Upper lobe of right lung (tissue), 1 donor: Measurements from ENCODE around the gene SAPCD2. TPM values are rescaled to one million over a fixed set of nuclear protein-coding genes. Genes with fewer than 3 reads are reported as not detected.
A peak's percentile ranks its signal among the peaks of the same experiment; 100 is the strongest.

Experiments used
- ATAC-seq: fragments of 200-7000 bp; cut with Tn5 transposase; one replicate; pipeline ENCODE4 v1.9.1; 2020; ENCODE audit warnings: mild to moderate bottlenecking, moderate library complexity
- DNase-seq: peaks from one replicate; pipeline ENCODE4 v3.0.0-alpha.2; 2020
- H3K27ac ChIP-seq: fragments of 200-600 bp; one replicate; pipeline ENCODE4 v1.8.0; 2022
- H3K27me3 ChIP-seq: fragments of 200-600 bp; one replicate; pipeline ENCODE4 v1.8.0; 2022; ENCODE audit warnings: mild to moderate bottlenecking
- H3K36me3 ChIP-seq: fragments of 200-600 bp; one replicate; pipeline ENCODE4 v1.8.0; 2022
- H3K4me1 ChIP-seq: fragments of 200-600 bp; one replicate; pipeline ENCODE4 v1.8.0; 2022
- H3K4me3 ChIP-seq: fragments of 200-600 bp; one replicate; pipeline ENCODE4 v1.8.0; 2022; ENCODE audit warnings: mild to moderate bottlenecking
- H3K9me3 ChIP-seq: fragments of 200-600 bp; one replicate; pipeline ENCODE4 v1.8.0; 2022
- intact Hi-C: fragments of 100-400 bp; cut with DNase I; formaldehyde crosslinking; loops from one replicate; pipeline ENCODE4 v1.11.0; 2022
- total RNA-seq: library from RNA; stranded (reverse); fragmentation: NEBNext Ultra II Directional; extraction: Animal tissue kit (Norgen Biotek cat#: 25700); gene quantifications from one replicate; pipeline ENCODE4 v1.2.1, GENCODE V29; 2021
- TF ChIP-seq, protein P1 (sequence below): fragments of 200-600 bp; IDR thresholded peaks from one replicate; pipeline ENCODE4 v1.8.0; 2022; ENCODE audit warnings: antibody characterized with exemption
- donor health status: DM: no; HTN: yes; CAD: no; lungs with severe emphysema.

The SAPCD2 gene
- total RNA-seq, 1 donor from 2014 or later = 0.84 TPM

DNA sequence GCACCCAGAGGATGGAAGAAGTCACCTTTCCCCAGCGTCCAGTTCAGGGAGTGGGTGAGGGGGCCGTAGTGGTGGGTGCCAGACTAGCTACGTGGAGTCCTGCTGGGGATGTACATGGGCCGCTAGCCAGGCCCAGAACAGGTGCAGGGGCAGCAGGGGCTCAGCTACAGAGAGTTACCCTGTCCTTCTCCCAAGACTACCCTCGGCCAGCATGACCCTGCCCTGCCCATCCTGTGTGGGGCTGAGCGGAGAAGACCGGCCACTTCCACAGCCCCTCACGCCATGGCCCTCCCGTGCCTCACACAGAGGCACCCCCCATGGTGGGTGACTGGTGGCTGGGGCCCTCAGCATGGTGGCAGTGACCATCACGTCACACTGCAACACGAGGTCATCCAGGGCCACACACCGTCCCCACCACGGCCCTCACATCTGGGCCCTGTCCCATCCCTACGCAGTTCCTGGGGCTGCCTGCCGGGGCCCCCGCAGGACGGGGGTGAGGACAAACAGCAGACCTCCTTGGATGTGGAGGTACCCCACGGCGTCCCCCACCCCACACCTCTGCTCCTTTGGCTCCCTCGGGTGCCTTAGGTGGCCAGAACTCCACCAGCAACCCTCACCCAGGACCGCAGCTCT, 45.2 kb upstream of the SAPCD2 start:
- no peaks in the 10 kb centered on the region for H3K9me3 ChIP-seq
- H3K27ac ChIP-seq = no peak overlapping the region
- intact Hi-C loops = loop anchor here (5.0 kb wide), 1 partner anchor 112 kb away; the partner anchor contains the start of genes CYSRT1 and RNF224
- TF ChIP-seq, protein P1, sequence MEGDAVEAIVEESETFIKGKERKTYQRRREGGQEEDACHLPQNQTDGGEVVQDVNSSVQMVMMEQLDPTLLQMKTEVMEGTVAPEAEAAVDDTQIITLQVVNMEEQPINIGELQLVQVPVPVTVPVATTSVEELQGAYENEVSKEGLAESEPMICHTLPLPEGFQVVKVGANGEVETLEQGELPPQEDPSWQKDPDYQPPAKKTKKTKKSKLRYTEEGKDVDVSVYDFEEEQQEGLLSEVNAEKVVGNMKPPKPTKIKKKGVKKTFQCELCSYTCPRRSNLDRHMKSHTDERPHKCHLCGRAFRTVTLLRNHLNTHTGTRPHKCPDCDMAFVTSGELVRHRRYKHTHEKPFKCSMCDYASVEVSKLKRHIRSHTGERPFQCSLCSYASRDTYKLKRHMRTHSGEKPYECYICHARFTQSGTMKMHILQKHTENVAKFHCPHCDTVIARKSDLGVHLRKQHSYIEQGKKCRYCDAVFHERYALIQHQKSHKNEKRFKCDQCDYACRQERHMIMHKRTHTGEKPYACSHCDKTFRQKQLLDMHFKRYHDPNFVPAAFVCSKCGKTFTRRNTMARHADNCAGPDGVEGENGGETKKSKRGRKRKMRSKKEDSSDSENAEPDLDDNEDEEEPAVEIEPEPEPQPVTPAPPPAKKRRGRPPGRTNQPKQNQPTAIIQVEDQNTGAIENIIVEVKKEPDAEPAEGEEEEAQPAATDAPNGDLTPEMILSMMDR = no peak
- DNase-seq (no peak), ATAC-seq (no peak)
- H3K4me1 ChIP-seq = peaks cover 7% of the 10 kb centered on the region
- H3K4me3 ChIP-seq = peak overlapping the region; percentile 78
- no peaks in the 10 kb centered on the region for H3K27me3 ChIP-seq
- peaks cover 11% of the 10 kb centered on the region for H3K36me3 ChIP-seq

DNA sequence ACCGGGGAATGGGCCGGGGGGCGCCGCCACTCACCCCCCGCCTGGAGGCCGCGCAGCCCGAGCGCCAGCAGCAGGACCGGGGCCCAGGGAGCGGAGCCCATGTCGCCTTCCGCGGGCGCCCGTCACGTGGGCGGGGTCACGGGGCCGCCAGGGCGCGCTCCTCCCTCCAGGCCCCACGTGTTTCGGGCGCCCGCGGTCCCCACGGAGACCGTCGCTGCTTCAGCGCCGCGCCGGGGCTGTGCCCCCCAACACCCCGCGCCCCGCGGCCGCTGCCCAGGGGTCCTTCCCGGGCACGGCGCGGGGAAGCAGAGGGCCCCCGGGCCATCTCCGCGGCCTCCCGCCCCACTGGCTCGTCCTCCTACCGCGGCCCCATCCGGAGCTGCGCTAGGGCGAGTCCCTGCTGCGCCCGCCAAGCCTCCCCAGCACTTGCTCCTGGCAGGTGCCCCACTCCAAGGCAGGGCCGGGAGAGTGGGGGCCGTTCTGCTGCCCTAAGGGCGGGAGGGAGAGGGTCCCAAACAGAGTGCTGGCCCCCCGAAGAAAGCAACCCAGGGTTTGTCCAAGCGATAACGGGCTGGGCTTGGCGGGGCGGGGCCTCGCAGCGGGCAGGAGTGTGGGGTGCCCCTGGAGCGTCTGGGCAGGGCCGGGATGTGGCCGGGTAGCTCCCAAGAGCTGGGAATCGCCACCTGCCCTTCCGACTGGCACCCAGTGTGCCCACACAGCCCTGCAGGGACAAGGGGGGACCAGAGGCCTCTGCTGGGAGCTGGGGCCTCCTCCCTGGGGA, 44.4 kb upstream of the SAPCD2 start, which contains the start of gene DPP7:
TSS of gene DPP7 (minus strand) at position 121 of the 781 bp plus-strand sequence. CDS start at position 101, 20 bp downstream.
- H3K4me3 ChIP-seq = peak within 1 kb of the TSS; percentile 78
- DNase-seq (peak; percentile 90), ATAC-seq (peak; percentile 93)
- H3K27ac ChIP-seq = peak within 1 kb of the TSS; percentile 58
- TF ChIP-seq, protein P1 = no peak
- H3K27me3 ChIP-seq = no peaks in the 10 kb centered on the region
- H3K9me3 ChIP-seq = no peaks in the 10 kb centered on the region
- H3K4me1 ChIP-seq = peaks cover 7% of the 10 kb centered on the region
- peaks cover 18% of the 10 kb centered on the region for H3K36me3 ChIP-seq
- intact Hi-C loops = loop anchor here (5.0 kb wide), 1 partner anchor 112 kb away; the partner anchor contains the start of genes CYSRT1 and RNF224

DNA sequence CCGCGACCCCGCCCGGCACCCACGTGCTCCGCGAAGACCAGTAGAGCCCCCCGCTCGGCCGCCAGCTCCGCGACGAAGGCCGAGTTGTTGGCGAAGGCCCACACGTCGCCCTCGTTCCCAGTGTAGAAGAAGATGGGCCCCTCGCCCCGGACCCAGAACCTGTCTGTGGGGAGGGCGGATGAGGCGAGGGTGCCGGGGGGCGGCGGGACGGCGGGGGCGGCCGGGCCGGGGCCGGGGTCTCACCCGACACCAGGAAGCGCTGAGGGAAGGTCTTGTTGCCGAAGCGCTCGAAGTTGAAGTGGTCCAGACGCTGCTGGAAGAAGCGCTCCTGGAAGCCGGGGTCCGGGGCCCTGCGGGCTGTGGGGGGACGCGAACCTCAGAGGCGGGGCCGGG, 43.9 kb upstream of the SAPCD2 start:
- peak overlapping the region; percentile 58 for H3K27ac ChIP-seq
- no peak for DNase-seq

DNA sequence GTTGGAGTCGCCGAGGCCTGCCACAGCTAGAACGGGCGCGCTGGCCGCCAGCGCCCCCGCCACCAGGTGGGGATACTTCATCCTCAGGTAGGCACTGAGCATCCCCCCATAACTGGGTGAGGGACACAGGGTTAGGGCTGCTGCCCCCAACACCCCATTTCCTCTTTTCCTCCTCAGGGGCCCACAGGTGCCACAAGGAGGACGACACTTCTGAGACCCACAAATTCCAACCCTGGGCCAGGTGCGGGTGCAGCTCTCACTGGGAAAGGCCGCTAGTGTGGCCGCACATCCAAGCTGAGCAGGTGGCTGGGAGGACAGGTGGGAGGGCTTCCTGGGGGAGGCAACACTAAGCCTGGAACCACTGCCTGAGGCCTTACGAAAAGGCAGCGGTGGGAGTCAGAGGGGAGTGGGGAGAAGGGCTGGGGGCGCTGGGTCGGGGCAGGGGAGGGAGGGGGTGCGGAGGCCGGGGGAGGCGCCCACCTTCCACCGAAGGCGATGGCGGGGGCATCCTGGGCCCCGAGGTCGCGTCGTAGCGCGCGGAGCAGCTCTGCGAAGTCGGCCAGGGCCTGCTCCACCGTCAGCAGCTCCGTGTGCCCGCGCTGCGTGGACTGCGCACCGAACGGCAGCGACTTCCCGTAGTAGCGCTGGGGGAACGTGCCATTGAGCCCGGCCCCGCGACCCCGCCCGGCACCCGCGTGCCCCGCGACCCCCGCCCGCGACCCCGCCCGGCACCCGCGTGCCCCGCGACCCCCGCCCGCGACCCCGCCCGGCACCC, 43.2 kb upstream of the SAPCD2 start:
- H3K9me3 ChIP-seq = no peaks in the 10 kb centered on the region
- intact Hi-C loops = no loop called here
- TF ChIP-seq, protein P1 = no peak
- no peaks in the 10 kb centered on the region for H3K27me3 ChIP-seq
- H3K4me3 ChIP-seq = peak overlapping the region; percentile 36
- ATAC-seq (peak; percentile 6), DNase-seq (peak; percentile 68)
- H3K36me3 ChIP-seq = peaks cover 28% of the 10 kb centered on the region
- peaks cover 7% of the 10 kb centered on the region for H3K4me1 ChIP-seq
- H3K27ac ChIP-seq = no peak overlapping the region

More for the DNA sequence above, 43.9 kb upstream of the SAPCD2 start:
- Histone ChIP-seq H3K27me3 (no peaks in the 10 kb centered on the region), H3K4me1 (peaks cover 7% of the 10 kb centered on the region), H3K4me3 (peak overlapping the region; percentile 78), H3K36me3 (peaks cover 22% of the 10 kb centered on the region), H3K9me3 (no peaks in the 10 kb centered on the region)
- TF ChIP-seq, protein P1 = no peak
- intact Hi-C loops = no loop called here
- ATAC-seq = no peak

DNA sequence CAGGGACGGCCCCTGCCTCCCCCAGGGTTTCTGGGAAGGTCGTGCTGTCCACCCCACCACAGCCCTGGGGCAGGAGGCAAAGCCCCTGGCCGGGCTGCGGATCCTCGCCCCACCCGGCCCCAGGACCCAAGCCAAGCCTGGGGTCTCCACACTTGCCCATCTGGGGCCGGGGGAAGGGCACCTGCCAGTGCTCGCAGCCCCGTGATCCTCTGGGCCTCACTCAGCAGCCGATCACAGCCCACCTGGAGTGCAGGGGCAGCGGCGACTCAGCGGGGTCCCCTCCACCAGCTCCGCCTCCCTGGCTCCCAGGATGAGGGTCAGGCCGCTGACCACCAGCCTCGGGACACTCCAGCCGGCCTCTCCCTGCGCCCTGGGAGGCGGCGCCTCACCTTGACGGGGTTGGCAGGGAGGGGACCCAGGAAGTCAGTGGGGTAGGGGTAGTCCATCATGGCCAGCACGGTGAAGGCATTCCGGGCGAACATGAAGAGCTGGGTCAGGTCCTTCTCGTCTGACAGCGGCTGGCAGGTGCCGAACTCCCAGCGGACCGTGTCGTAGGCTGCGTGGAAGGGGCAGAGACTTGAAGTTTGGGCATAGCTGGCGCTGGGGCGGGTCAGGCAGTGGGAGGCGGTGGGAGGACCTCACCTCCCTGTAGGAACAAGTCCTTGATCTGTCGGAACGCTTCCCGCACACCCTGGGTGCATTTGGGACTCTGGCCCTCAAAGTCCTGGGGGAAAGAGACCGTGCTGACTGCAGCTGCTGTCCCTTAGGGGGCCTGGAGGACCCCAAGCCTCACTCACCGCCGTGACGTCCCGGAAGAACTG, 42.4 kb upstream of the SAPCD2 start:
- Histone ChIP-seq H3K4me3 (no peak overlapping the region), H3K27ac (no peak overlapping the region), H3K36me3 (peaks cover 34% of the 10 kb centered on the region), H3K9me3 (no peaks in the 10 kb centered on the region), H3K27me3 (no peaks in the 10 kb centered on the region), H3K4me1 (peaks cover 7% of the 10 kb centered on the region)
- intact Hi-C loops = no loop called here
- DNase-seq (peak; percentile 62), ATAC-seq (no peak)
- TF ChIP-seq, protein P1 = no peak
